GM12872 (cell line): ENCODE data around the gene SLC39A5.

Experiments used
- CTCF ChIP-seq: IDR thresholded peaks from 3 replicates; pipeline ENCODE4 v1.5.1; 2011; ENCODE audit warnings: low read depth, mild to moderate bottlenecking, low read length, moderate library complexity; ENCODE audit not compliant: insufficient read depth

SLC39A5 gene

DNA sequence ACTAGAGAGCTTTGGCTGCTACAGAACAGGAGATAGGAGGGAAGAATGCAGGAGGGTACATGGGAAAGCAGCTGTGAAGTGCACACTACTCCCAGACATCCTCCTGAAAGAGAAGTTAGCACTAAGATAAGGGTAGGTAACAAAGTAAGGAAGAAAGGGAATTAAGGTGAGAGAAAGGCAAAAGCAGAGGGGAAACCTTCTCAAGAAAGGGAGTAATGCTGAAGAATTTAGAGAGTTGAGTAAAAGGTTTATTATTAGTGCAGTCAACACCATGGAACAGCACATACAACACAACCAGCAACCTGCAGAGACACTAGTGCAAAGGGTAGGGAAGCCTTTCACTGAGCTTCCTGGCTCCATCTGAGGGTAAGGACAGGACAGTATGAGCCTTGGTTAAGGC lies 25.6 kb upstream of the SLC39A5 start:
- no peak for TF ChIP-seq CTCF

DNA sequence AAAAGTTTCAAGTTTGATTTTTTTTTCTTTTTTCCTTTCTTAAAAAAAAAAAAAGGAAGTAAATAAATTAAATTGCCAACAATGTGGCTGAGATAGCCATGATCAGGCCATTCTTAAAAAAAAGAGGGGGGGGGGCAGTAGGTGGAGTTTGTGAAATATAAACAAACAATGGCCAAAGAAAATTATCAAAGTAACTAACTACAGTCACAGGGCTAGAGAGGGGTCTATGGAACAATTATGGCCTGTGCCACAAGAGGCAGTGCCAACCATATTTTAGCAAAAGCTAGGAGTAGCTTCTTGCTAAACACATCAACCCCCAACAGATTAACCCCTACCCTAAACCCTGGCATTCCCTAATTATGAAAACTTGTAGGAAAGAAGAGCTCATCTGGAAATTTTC lies 24.4 kb upstream of the SLC39A5 start:
- peak; percentile 31; the same call in 2 of the 3 replicates for TF ChIP-seq CTCF

DNA sequence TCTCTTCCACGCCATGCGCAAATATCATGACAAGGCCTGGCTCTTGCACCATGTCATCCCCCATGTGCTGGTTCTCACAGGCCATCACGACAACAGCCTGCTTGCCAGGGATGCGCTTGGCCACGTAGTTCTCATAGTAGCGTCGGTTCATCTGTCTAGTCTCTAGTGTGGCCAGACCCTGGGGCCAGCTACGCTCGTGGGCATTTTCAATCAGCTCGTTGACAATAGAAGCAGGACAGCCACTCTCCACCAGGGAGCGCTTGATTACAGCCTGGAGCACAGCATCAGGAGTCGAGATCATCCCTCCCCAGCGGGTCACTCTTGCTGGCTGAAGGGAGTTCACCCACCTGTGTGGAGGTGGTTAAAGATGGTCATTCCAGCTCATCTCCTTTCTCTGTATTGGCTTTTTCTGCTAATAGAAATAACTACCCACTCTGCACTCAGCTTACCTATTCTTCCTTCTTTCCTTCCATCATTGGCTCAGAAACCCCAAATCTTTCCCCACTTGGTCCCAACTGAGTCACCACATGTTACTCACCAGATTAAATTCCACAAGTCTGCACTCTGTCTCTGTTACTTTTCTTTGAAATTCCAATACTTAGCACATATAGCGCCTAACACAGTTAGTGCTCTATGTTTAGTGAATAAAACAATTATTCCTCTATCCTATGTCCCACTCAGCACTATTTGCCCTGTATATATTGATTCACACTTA lies 23.2 kb upstream of the SLC39A5 start:
- peak; percentile 60; the same call in 2 of the 3 replicates for TF ChIP-seq CTCF

DNA sequence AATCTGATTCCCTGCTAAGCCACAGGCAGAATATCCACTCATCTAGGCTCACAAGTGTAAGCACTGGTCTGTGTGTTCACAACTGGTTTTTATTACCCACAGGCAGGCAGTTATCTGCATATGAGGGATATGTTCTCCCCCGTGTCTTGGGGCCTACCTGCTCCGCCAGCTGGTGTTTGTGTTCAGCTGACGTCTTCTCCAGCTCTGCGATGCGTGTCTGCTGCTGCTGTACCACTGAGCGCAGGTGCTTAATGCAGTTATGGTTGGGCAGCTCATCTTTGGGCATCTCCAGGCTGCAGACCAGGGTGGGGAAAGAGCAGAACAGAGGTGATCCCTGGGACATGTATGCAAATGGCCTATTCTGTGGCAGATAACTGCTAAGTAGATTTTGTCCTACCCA lies 21.8 kb upstream of the SLC39A5 start:
- no peak for TF ChIP-seq CTCF

DNA sequence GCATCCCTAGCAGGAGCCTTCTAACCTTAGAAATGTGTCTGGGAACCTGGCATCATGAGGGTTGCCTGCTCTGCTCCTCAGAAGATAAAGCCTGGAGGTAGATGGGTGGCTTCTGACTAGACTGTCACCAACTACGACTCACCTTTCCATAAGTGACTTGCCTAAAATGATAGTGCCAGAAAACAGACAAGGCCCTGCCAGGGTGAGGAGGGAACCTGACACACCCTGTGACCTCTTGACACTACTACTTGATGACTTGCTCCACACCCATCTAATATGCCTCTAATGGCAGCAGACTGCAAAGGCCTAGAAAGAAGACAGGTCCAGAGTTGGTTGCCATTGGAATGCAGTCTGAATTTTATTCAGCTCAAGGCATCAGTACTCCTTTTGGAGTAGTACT lies 17.5 kb upstream of the SLC39A5 start:
- TF ChIP-seq CTCF, result no peak

GRCh38 chr12:56213878-56214277 lies 16.0 kb upstream of the SLC39A5 start:
- TF ChIP-seq CTCF, result no peak

DNA sequence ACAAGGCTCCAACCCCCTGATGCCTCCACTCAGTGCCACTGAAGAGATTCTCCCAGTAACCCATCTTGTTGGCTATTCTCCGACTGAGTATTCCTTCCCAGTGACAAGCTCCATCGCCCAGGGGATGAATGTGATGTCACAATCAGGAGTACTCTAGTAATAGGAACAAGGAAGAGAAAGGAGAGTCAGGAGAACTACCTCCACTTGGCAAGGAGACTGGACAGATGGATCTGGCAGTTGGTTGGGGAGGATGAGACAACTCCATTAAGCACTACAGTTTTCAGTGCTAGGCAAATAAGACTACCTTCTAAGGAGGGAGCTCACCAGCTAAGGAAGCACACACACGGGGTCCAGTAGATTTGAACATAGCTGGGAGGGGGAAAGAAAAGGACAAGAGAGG lies 13.4 kb upstream of the SLC39A5 start:
- no peak for TF ChIP-seq CTCF
